Panc1 (cell line): ENCODE measurements around the gene SCFD1. TPM values are rescaled to one million over a fixed set of nuclear protein-coding genes. Genes with fewer than 3 reads are reported as not detected.

ENCODE experiments used
- ATAC-seq: fragments of 200-7000 bp; cut with Tn5 transposase; 2 replicates; pipeline ENCODE4 v1.9.1; 2020; ENCODE audit warnings: mild to moderate bottlenecking, moderate library complexity
- BruUV-seq: library from RNA; stranded (reverse); fragments of 400-500 nt; replicated peaks from 2 replicates; lab custom pipeline; 2021; lab: Mats Ljungman, UMichigan
- CTCF ChIA-PET: fragments of 300-600 bp; sonication (Branson Sonifier 250); formaldehyde crosslinking; loops from one replicate; lab custom pipeline; 2022; ENCODE audit warnings: antibody characterized with exemption; lab: Charles Lee
- POLR2A ChIA-PET: fragments of 300-600 bp; sonication (Branson Sonifier 250); formaldehyde crosslinking; loops from one replicate; lab custom pipeline; 2022; ENCODE audit warnings: antibody characterized with exemption; lab: Charles Lee
- DNase-seq: peaks from one replicate; pipeline ENCODE4 v3.0.0-alpha.2; 2010; ENCODE audit warnings: low read depth, low spot score
- H3K27ac ChIP-seq: 2 replicates; pipeline ENCODE4 v1.5.1; 2011; ENCODE audit warnings: mild to moderate bottlenecking, low read length, inconsistent platforms
- H3K27me3 ChIP-seq: fragments of 200-500 bp; sonication (Bioruptor generic); 2 replicates; pipeline ENCODE4 v1.6.0; 2014; ENCODE audit warnings: low read length, inconsistent platforms; ENCODE audit not compliant: control insufficient read depth, insufficient read depth
- H3K36me3 ChIP-seq: fragments of 200-500 bp; sonication (Bioruptor generic); 2 replicates; pipeline ENCODE4 v1.5.1; 2014; ENCODE audit warnings: inconsistent platforms, mild to moderate bottlenecking, low read length, moderate library complexity; ENCODE audit not compliant: control insufficient read depth, insufficient read depth
- H3K4me1 ChIP-seq: 2 replicates; pipeline ENCODE4 v1.5.1; 2011; ENCODE audit warnings: inconsistent platforms, mild to moderate bottlenecking, low read length, moderate library complexity; ENCODE audit not compliant: control insufficient read depth, insufficient read depth
- H3K4me3 ChIP-seq, 2 experiments: 2 replicates each; pipeline ENCODE4 v1.5.1; 2011 to 2012; ENCODE audit warnings: low read depth in 2 of 2, low read length in 2 of 2, mild to moderate bottlenecking in 2 of 2, inconsistent platforms in 1 of 2, moderate library complexity in 1 of 2
- H3K9me3 ChIP-seq: fragments of 200-500 bp; sonication (Bioruptor generic); 2 replicates; pipeline ENCODE4 v1.5.1; 2014; ENCODE audit warnings: low read depth, mild to moderate bottlenecking, inconsistent platforms, low read length, moderate library complexity; ENCODE audit not compliant: control insufficient read depth, insufficient read depth
- POLR2AphosphoS5 ChIP-seq: IDR thresholded peaks from 2 replicates; pipeline ENCODE4 v1.6.1; 2012; ENCODE audit warnings: mild to moderate bottlenecking, low read depth, low read length, moderate library complexity
- SIN3A ChIP-seq: IDR thresholded peaks from 2 replicates; pipeline ENCODE4 v1.6.1; 2012; ENCODE audit warnings: low read depth, mild to moderate bottlenecking, low read length, moderate library complexity, borderline replicate concordance; ENCODE audit not compliant: insufficient read depth
- TCF7L2 ChIP-seq: IDR thresholded peaks from 2 replicates; pipeline ENCODE4 v1.6.1; 2011; ENCODE audit warnings: mild to moderate bottlenecking, low read depth, low read length, inconsistent platforms
- in situ Hi-C: cut with HindIII; loops from 2 replicates; pipeline ENCODE4 v1.10.0; 2016; ENCODE audit warnings: low sequenced_read_pairs, low pct_unique_long_range_greater_than_20kb
- intact Hi-C: fragments of 100-400 bp; cut with micrococcal nuclease; formaldehyde crosslinking; loops from one replicate; pipeline ENCODE4 v1.10.0; 2022; ENCODE audit not compliant: unreplicated experiment
- total RNA-seq: library from RNA; stranded (reverse); gene quantifications from one replicate; pipeline ENCODE4 v1.2.1, GENCODE V29; 2021; ENCODE audit not compliant: unreplicated experiment
- TF ChIP-seq, protein P1 (sequence below), 2 experiments: IDR thresholded peaks; 2 replicates each; pipeline ENCODE4 v1.6.1; 2011 to 2012; ENCODE audit warnings: low read depth in 2 of 2, control low read depth in 1 of 2, low read length in 1 of 2, mild to moderate bottlenecking in 1 of 2, moderate library complexity in 1 of 2; ENCODE audit not compliant: insufficient read depth in 1 of 2
- TF ChIP-seq, protein P2 (sequence below): fragments of 450-650 bp; IDR thresholded peaks from 2 replicates; pipeline ENCODE4 v1.5.1; 2017; ENCODE audit warnings: mild to moderate bottlenecking

Gene SCFD1
- total RNA-seq, 1 experiment from 2014 or later = 43.8 TPM

DNA sequence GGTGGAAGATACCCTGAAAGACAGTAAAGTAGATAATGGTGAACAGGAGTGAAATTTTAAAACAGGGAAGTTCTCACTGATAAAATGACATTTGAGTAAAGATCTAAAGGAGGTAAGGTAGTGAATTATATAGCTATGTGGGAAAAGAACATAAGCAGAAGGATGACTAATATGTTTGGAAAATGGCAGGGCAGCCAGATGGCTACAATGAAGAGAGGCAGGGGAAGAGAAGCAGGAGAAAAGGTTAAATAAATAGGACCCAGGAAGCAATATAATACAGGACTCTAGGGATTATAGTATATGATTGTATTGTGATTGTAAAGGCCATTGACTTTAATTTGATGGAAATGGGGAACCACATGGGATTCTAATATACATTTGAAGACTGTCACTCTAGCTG is 33.0 kb downstream of the SCFD1 start:
- no peaks in the 10 kb centered on the region for H3K9me3 ChIP-seq
- no peaks in the 10 kb centered on the region for H3K27me3 ChIP-seq
- no peaks in the 10 kb centered on the region for H3K4me1 ChIP-seq
- TF ChIP-seq, protein P1, sequence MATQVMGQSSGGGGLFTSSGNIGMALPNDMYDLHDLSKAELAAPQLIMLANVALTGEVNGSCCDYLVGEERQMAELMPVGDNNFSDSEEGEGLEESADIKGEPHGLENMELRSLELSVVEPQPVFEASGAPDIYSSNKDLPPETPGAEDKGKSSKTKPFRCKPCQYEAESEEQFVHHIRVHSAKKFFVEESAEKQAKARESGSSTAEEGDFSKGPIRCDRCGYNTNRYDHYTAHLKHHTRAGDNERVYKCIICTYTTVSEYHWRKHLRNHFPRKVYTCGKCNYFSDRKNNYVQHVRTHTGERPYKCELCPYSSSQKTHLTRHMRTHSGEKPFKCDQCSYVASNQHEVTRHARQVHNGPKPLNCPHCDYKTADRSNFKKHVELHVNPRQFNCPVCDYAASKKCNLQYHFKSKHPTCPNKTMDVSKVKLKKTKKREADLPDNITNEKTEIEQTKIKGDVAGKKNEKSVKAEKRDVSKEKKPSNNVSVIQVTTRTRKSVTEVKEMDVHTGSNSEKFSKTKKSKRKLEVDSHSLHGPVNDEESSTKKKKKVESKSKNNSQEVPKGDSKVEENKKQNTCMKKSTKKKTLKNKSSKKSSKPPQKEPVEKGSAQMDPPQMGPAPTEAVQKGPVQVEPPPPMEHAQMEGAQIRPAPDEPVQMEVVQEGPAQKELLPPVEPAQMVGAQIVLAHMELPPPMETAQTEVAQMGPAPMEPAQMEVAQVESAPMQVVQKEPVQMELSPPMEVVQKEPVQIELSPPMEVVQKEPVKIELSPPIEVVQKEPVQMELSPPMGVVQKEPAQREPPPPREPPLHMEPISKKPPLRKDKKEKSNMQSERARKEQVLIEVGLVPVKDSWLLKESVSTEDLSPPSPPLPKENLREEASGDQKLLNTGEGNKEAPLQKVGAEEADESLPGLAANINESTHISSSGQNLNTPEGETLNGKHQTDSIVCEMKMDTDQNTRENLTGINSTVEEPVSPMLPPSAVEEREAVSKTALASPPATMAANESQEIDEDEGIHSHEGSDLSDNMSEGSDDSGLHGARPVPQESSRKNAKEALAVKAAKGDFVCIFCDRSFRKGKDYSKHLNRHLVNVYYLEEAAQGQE (IDR thresholded peaks at IDR 0.05; ENCODE audit: insufficient read depth in 1 of 2, low read depth in 2 of 2, low read length in 1 of 2) = no peak
- TF ChIP-seq SIN3A = no peak
- no peak for TF ChIP-seq POLR2AphosphoS5
- TF ChIP-seq, protein P2, sequence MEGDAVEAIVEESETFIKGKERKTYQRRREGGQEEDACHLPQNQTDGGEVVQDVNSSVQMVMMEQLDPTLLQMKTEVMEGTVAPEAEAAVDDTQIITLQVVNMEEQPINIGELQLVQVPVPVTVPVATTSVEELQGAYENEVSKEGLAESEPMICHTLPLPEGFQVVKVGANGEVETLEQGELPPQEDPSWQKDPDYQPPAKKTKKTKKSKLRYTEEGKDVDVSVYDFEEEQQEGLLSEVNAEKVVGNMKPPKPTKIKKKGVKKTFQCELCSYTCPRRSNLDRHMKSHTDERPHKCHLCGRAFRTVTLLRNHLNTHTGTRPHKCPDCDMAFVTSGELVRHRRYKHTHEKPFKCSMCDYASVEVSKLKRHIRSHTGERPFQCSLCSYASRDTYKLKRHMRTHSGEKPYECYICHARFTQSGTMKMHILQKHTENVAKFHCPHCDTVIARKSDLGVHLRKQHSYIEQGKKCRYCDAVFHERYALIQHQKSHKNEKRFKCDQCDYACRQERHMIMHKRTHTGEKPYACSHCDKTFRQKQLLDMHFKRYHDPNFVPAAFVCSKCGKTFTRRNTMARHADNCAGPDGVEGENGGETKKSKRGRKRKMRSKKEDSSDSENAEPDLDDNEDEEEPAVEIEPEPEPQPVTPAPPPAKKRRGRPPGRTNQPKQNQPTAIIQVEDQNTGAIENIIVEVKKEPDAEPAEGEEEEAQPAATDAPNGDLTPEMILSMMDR = no peak
- TF ChIP-seq TCF7L2 = no peak
- H3K4me3 ChIP-seq = no peak overlapping the region
- DNase-seq = no peak
- ChIA-PET POLR2A (no interaction called here), CTCF (interaction anchor here (0.6 kb wide), 1 partner anchor 30 kb away, joined by 5 read pairs; no protein-coding TSS in a partner anchor)
- in situ Hi-C loops (no loop called here), intact Hi-C loops (no loop called here)
- peaks cover 13% of the 10 kb centered on the region; the same call in 1 of the 2 replicates for H3K36me3 ChIP-seq
- no peak for ATAC-seq
- no TSS peak for BruUV-seq
- H3K27ac ChIP-seq = no peak overlapping the region

DNA sequence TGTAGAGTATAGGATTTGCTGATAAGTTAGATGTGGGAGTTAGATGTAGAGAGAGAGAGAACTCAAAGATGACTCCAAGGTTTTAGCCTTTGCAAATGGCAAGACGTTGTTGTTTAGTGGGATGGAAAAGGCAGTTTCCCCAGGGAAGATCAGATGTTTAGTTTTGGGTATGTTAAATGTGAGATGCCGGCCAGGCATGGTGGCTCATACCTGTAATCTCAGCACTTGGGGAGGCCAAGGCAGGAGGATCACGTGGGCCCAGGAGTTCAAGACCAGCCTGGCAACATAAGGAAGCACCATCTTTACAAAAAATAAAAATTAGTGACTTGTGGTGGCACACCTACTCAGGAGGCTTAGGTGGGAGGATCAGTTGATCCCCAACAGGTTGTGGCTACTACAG is 33.5 kb downstream of the SCFD1 start:
- Histone ChIP-seq H3K27me3 (no peaks in the 10 kb centered on the region), H3K4me1 (no peaks in the 10 kb centered on the region), H3K9me3 (no peaks in the 10 kb centered on the region), H3K4me3 (no peak overlapping the region), H3K27ac (no peak overlapping the region), H3K36me3 (peaks cover 11% of the 10 kb centered on the region; the same call in 1 of the 2 replicates)
- in situ Hi-C loops = no loop called here
- DNase-seq (no peak), ATAC-seq (no peak)
- ChIA-PET POLR2A (no interaction called here), CTCF (interaction anchor here (0.6 kb wide), 1 partner anchor 30 kb away, joined by 5 read pairs; no protein-coding TSS in a partner anchor)
- TF ChIP-seq, protein P1 (IDR thresholded peaks at IDR 0.05; ENCODE audit: insufficient read depth in 1 of 2, low read depth in 2 of 2, low read length in 1 of 2) = no peak
- TF ChIP-seq, protein P2 = no peak
- TF ChIP-seq TCF7L2 (no peak), SIN3A (no peak), POLR2AphosphoS5 (no peak)
- no TSS peak for BruUV-seq
- intact Hi-C loops = no loop called here
